ENCODE data around the gene KBTBD12.

DNA sequence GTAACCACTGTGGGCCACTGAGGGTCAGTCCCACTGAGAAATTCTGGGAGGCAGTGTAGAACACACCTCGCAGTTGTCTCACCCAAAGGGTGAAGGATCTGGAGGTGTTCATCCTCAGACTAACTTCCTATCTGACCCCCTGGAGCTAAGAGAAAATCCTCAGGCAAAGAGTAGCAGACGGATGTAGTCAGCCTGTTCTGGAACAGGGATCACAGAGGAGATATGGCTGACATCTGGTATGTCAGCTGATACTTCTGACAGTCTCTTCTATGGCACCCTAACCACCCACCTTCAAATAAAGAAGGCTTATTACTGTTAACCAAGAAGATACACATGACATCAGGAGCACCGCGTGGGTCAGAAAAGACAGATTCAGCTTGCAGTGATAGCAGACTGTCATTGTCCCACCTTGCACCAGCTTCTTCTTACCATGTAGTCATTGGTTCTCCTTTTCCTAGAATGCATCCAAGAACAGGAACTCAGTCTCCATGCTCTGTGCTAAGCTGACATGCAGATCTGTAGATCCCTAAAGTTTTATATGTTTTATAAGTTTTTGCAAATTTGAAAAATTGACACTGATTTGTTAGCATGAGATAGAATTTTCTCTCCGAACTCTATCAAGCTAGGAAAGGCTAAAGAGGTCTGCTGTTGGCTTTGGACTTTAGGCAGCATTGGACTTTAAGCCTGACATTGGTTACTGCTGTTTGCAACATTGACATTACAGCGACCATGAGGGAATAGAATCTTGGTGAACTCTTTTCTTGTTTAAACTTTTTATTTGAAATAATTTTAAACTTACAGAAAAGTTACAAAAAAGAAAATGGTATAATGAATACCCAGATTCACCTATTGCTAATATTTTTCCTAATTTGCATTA is 60.4 kb downstream of the KBTBD12 start:
- no peak for TF ChIP-seq POLR2A (IDR thresholded peaks at IDR 0.05)
- no peak for TF ChIP-seq POLR2AphosphoS5 (IDR thresholded peaks at IDR 0.05)

Data from transverse colon (tissue), 3 donors.